Measurements from ENCODE around the gene FLT3. TPM values are rescaled to one million over a fixed set of nuclear protein-coding genes. Genes with fewer than 3 reads are reported as not detected.

Gene FLT3
- polyA plus RNA-seq, 2 of the 4 experiments (the other 2 are of a cell fraction): not detected

GRCh38 chr13:28056426-28056825 lies 44.0 kb downstream of the FLT3 start:
- no peak for TF ChIP-seq HOXA7 (CRISPR knock-in tag; IDR thresholded peaks at IDR 0.05)
- no peak for TF ChIP-seq REST (IDR thresholded peaks at IDR 0.05)
- TF ChIP-seq MAFK (IDR thresholded peaks at IDR 0.05; ENCODE audit: partially characterized antibody): no peak
- TF ChIP-seq HOXB13 (CRISPR knock-in tag; IDR thresholded peaks at IDR 0.05; ENCODE audit: low read depth): no peak
- TF ChIP-seq CBX8 (IDR thresholded peaks at IDR 0.05): no peak
- no peak for TF ChIP-seq SMC3 (IDR thresholded peaks at IDR 0.05)
- TF ChIP-seq RCOR1 (IDR thresholded peaks at IDR 0.05; ENCODE audit: low read depth, low read length): no peak
- no peak for TF ChIP-seq RAD21 (conservative IDR thresholded peaks at IDR 0.05 in 1 of 2, IDR thresholded peaks at IDR 0.05 in 1 of 2)
- TF ChIP-seq ESRRA (IDR thresholded peaks at IDR 0.05; ENCODE audit: borderline replicate concordance, low read length): no peak
- no peak for TF ChIP-seq E2F6 (IDR thresholded peaks at IDR 0.05; ENCODE audit: borderline replicate concordance, low read depth)
- no peak for TF ChIP-seq PHF8 (IDR thresholded peaks at IDR 0.05; ENCODE audit: borderline replicate concordance, low read depth)
- TF ChIP-seq CTCF (IDR thresholded peaks at IDR 0.05): no peak
- no peak for TF ChIP-seq KDM5A (IDR thresholded peaks at IDR 0.05)
- POLR2A ChIA-PET: no interaction called here

GRCh38 chr13:28055357-28055756 lies 45.0 kb downstream of the FLT3 start:
- Histone ChIP-seq H3K27ac (no peak overlapping the region), H3K9me3 (no peaks in the 10 kb centered on the region), H3K4me1 (no peaks in the 10 kb centered on the region), H3K4me2 (no peak overlapping the region), H3K4me3 (no peak overlapping the region)
- POLR2A ChIA-PET: no interaction called here
- no peak for DNase-seq (ENCODE audit: low read depth in 1 of 2, low spot score in 1 of 2)
- TF ChIP-seq MAFK (IDR thresholded peaks at IDR 0.05; ENCODE audit: partially characterized antibody): no peak
- no peak for FAIRE-seq
- CTCF ChIA-PET: no interaction called here
- 56% methylated on average over 2 of the region's 2 CpGs for WGBS (ENCODE audit: missing lambda C conversion rate)
- ATAC-seq: no peak

More at GRCh38 chr13:28056426-28056825, 44.0 kb downstream of the FLT3 start:
- FAIRE-seq (no peak), DNase-seq (ENCODE audit: low read depth in 1 of 2, low spot score in 1 of 2) (no peak), ATAC-seq (no peak)
- Histone ChIP-seq H3K4me1 (no peaks in the 10 kb centered on the region), H3K4me3 (no peak overlapping the region), H3K9me3 (no peaks in the 10 kb centered on the region), H3K4me2 (no peak overlapping the region), H3K27ac (no peak overlapping the region)
- 38% methylated on average over 9 of the region's 9 CpGs for WGBS (ENCODE audit: missing lambda C conversion rate)
- CTCF ChIA-PET: no interaction called here

- H3K4me1 ChIP-seq: no peaks in the 10 kb centered on the region
- POLR2A ChIA-PET: no interaction called here
- CTCF ChIA-PET: no interaction called here
- TF ChIP-seq POLR2A (IDR thresholded peaks at IDR 0.05; ENCODE audit: low read length) (no peak), FOXS1 (CRISPR knock-in tag; IDR thresholded peaks at IDR 0.05) (no peak), SREBF2 (IDR thresholded peaks at IDR 0.05) (no peak), PBX3 (IDR thresholded peaks at IDR 0.05) (no peak), ZSCAN20 (CRISPR knock-in tag; IDR thresholded peaks at IDR 0.05) (no peak), RCOR1 (IDR thresholded peaks at IDR 0.05; ENCODE audit: low read depth, low read length) (no peak), NR3C1 (IDR thresholded peaks at IDR 0.05) (no peak), HOXB5 (CRISPR knock-in tag; IDR thresholded peaks at IDR 0.05) (no peak), KDM5A (IDR thresholded peaks at IDR 0.05) (no peak), ELK1 (IDR thresholded peaks at IDR 0.05; ENCODE audit: low read depth, low read length) (no peak), ATOH8 (CRISPR knock-in tag; IDR thresholded peaks at IDR 0.05; ENCODE audit: low read depth) (no peak), CHD4 (IDR thresholded peaks at IDR 0.05; ENCODE audit: borderline replicate concordance) (no peak), PHF8 (IDR thresholded peaks at IDR 0.05; ENCODE audit: borderline replicate concordance, low read depth) (no peak)
- DNase-seq (ENCODE audit: low read depth in 1 of 2, low spot score in 1 of 2) (no peak), FAIRE-seq (no peak), ATAC-seq (no peak)
- no peak overlapping the region for H3K27ac ChIP-seq
- no peak overlapping the region for H3K4me3 ChIP-seq
- no peaks in the 10 kb centered on the region for H3K9me3 ChIP-seq
- no peak overlapping the region for H3K4me2 ChIP-seq
Observed at GRCh38 chr13:28052945-28053344, 47.4 kb downstream of the FLT3 start.

Data from A549 (cell line).